NCI-H446 treated with DMSO at 0.1 percent for 48 hours (cell line): ENCODE results near the gene FGF14.
"Not testable (repeated sequence)": the region's sequence is repeated elsewhere in the genome, so short reads cannot be mapped to it uniquely, and the experiment has no call there.

Source experiments
- DNase-seq: peaks from one replicate; lab custom pipeline; 2025; lab: John Stamatoyannopoulos, UW

Gene FGF14

DNA sequence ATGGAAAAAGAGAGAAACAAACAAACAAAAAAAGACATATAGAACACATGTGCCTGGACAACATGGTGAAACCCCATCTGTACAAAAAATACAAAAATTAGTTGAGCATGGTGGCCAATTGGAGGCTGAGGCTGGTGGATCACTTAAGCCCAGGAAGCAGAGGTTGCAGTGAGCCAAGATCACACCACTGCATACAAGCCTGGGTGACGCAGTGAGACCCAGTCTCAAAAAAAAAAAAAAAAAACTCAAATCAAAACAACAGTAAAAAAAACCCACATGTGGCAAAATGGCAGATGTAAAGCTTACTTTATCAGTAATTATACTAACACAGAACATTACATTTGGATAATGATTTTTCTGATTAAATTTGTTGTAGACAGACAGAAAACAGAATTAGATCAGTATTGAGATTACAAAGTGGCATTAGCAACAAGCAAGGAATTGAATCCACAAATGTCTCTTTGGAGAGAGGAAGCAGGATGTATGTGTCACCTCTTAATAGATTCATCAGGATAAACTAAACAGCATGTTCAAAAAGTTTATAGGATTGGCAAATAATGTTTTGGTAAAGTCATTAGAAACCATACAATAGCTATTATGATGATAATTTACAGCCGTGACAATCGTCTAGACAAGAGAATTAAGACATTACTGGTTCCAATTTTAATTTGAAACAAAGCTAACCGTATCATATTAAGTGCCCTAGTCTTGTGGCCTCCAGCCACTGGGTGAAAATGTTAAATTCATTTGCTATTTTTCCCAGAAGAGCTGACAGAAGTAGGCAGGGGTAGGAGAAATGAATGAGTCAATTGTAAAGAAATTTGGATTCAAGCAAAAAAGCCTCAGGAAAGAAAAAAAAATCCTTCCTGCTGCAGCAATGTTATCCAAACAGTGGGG lies 206.0 kb downstream of the FGF14 start:
- DNase-seq, result no peak

GRCh38 chr13:102192858-102193257 lies 209.0 kb downstream of the FGF14 start:
- no peak for DNase-seq

- DNase-seq, result no peak
These were observed 209.8 kb downstream of the FGF14 start for GRCh38 chr13:102191951-102192502.

DNA sequence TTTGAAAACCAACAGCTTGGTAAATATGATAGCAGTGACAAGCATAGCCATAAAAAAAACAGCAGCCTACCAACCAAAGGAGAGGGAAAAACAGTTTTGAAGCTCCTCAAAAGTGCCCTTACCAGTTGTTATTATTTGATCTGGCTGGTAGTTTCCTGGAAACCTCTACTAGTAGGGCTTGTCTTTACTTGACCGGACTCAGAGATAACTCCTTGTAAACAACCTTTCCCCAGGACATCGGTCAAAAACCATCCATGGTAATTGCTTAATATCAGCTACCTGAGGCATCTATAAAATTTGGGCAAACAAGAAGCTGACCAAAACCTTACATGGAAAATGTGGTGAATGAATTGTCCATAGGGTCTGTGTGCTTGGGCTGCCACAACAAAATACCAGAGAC lies 210.9 kb downstream of the FGF14 start:
- DNase-seq, result no peak

DNA sequence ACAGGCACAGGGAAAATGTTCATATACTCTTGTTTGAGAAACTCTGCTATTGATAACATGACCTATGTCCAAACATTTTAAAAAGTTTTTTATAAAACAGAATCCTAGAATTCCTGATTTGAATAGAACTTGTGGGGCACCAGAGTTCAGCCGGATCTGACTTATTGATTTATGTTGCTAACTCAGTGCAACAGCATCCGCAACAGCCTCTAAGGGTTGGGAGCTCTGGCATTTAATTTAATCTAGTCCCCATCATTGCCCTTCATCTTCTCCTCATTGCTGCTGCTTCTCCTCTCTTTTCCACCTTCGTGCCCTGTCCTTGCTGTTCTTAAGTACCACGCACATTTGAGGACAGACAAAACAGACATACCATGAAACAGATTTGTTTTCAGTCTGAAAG lies 214.5 kb downstream of the FGF14 start:
- DNase-seq, result no peak

GRCh38 chr13:102185375-102185984 lies 216.4 kb downstream of the FGF14 start:
- DNase-seq, result no peak

DNA sequence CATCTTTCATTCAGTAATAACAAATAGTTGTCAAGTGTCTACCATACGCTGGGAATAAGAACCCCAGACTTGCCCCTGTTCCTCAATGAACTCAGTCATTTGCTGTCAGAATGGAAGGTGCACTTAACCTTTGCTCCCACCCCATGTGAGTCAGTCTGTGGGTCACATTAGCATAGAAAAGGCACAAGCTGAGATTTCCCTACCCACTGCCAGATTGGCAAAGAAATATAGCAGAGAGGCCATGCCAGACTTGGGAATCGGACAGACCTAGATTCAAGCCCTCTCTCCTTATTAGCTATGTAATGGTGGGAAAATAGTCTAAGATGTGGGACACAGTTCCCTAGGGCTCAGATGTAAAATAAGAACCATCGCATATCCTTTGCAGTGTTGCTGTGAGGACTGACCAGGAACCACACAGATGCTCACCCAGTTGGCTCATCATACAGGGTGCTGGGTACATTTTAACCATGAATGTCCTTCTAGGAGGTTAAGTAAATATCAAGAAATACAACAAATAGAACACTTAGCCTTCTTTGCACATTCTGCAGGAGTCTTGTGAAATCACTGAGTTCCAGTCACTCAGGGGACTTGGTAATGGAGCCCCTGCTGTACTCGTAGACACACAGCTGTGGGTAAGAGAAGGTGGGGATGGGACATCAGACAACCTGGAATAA lies 218.2 kb downstream of the FGF14 start:
- no peak for DNase-seq

- no peak for DNase-seq
These were observed 219.7 kb downstream of the FGF14 start for GRCh38 chr13:102182170-102182569.

GRCh38 chr13:102177431-102177830 lies 224.4 kb downstream of the FGF14 start:
- DNase-seq, result no peak

DNA sequence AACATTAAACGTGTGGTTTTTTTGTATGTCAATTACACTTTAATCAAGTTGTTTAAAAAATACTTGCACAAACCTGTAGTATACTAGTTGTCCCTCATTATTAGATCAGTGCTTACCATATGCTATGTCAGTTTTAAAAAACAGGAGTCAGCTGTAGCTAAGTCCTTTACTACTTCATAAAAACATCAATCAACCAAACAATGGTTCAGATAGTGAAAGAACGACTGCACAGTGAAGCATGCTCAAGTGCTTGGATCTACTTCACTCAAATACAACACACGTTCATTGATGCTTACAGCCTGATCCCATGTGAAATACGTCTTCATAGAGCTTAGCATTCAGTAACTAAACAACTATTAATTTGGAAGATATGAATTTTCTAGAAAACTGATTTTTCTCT lies 225.0 kb downstream of the FGF14 start:
- DNase-seq, result no peak

DNA sequence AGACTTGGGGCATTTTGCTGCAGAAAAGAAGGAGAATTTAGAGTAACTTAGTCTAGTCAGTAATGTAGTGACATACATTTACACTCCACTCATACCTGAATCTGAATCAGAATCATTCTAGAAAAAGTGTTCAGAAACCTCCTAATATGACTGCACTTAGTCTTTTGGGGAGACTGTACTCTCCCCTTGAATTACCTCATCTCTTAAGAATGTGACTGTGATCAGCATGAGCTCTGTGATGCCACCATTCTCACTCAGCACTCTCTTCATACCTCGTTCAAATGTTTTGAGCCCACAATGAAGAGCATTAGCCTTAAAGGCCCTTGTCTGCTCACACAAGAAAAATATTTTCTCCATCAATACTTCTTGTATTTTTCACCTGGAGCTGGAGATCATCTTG lies 229.4 kb downstream of the FGF14 start:
- DNase-seq, result no peak

DNA sequence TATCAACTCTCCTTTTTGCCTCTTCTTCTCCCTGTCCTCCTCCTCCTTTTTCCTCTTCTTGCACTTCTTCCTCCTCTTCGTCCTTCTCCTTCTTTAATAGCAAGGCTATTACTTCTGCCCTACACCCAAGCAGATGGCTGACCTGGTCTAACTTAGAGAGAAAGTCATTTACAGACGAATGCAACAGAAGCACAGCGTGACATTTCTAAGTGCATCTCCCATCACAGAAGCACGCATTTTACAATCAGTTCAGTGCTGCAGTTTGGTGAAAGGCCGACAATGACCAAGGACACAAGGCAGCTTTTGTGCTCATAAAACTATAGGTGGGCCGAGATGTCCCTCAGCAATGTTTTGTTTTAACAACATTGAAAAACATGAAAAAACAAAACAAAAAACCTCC lies 231.5 kb downstream of the FGF14 start:
- no peak for DNase-seq

- DNase-seq, result no peak
These were observed 232.3 kb downstream of the FGF14 start for GRCh38 chr13:102169471-102170015.

DNA sequence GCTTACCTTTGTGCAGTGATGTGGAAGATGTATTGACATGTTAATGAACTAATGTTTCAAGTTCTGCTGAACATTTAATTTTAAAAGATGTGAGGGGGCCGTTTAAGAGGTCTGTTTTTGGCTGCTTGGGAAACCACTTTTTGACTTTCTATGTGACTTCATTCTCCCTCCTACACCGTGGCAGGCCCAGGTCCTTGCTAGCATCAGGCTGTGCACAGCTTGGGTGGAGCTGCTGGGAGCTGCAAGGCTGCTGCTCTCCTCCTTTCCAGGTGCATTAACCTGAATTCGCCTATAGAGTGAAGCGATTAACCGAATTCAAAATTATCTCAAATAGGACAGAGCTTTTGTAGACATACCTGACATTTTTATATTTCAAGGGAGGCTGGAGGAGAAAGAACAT lies 249.1 kb downstream of the FGF14 start:
- no peak for DNase-seq

GRCh38 chr13:102147353-102147752 lies 254.5 kb downstream of the FGF14 start:
- DNase-seq, result no peak

DNA sequence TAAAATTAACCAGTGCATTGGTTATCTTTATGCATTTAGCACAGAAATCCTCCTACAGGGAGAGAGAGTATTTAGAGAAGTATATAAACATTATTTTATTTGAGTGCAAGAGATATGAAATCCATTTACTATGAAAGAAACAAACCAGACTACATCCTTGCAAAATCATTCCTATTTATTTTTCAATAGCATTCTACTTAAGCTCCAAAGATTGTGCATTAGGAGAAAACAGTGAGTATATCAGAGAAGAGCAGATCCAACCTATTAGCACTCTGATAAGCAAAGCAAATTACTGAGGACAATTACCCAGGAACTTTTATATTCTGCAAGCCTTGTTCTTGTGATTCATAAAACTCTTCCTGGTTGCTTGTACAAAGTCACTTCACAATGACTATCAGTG lies 256.1 kb downstream of the FGF14 start:
- no peak for DNase-seq

GRCh38 chr13:102142473-102142826 lies 259.4 kb downstream of the FGF14 start:
- DNase-seq, result no peak

DNA sequence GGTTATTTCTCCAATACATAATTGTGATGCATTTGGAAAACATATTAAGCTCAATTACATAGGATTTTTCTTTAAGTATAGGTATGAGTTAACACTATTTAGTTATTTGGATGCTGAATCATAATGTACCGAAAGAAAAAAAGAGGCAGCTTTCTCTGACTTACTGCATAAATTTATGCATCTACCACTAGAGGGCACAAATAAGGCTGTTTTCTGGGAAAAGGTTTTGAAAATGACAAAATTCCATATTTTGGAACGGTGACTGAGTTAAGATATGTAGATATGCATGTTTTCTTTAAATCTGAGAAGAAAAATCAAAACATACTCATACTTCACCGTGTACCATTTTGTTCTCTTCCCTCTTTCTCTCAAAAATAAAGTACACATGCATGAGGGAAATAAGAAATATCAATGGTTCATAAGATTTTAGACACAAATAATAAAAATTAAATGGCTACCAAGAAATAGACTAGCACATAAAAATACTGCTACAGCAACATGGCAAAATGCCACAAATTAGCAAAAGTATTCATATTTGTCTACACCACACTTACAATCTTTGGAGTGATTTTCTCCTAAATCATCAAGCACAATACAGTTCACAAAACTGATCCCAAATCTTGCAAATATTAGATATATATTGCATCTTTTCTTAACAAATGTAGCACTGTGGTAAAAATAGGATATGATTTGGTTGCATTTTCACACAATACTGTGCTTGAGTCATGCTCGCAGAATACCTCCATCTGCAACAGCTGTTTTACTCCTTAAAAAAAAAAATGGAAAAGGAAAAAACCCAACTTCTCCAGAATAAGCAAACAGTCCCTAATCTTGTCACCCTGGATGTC lies 260.0 kb downstream of the FGF14 start:
- DNase-seq, result no peak

DNA sequence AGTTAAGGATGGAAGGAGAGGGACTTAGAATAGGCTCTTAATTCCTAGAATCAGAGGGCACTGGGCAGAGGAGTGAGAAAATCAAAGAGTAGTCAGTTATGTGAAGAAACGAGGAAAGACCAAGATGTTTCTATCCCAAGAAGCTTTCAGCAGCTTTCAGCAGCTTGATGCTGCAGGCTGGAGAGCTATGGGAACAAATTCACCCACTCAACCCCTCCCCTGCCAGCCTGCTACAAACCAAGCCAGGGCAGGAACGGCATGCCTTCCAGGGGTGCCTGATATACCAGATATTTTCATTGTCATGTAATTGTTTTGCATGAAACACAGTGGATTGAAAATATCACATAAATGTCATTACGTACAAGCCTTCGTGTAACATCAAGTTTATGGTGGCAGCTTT lies 262.2 kb downstream of the FGF14 start:
- no peak for DNase-seq

DNA sequence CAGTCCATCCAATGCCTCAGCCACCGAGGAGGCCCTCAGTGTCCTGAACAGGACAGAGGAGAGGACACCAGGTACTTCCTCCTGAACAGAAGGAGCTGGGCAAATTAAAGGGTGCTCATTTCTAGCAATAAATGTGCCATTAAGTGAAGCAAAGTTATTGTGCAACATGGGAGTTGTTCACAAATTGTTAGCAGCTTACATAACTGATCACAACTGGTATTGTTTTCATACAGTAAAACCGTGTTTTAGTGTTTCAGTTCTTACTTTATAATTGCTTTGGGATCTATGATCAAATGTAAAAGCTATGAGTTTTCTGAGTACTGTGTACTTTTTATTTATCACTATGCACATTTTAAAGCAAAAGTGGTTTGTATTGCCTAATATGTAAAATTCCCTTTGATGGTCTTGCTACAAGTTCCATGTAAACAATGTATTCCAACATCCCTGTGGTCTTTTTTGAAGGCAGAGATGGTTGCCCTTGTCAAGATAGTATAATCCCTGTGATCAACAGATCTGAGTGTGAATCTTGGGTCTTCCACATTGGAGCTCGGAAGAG lies 263.1 kb downstream of the FGF14 start:
- DNase-seq, result no peak

DNA sequence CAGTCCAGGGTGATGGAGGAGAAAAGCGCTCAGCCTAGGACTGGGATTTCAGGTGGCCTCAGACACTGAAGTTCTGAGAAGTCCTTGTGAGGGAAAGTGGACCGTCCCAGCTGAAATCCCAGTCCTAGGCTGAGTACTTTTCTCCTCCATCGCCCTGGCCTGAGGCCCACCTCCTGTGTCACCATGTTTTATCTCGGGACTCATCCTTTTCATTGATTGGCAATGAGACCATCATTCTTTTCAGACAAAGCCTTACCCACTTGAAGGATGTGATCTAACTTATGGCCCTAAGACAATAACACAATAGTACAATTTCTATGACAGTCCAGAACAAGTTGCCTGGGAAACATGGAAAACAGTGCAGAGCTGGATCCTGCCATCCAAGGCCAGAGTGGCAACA lies 263.9 kb downstream of the FGF14 start:
- DNase-seq, result not testable (repeated sequence)
